HepG2 (cell line): ENCODE measurements around the gene ADIRF. TPM values are rescaled to one million over a fixed set of nuclear protein-coding genes. Genes with fewer than 3 reads are reported as not detected.

Source experiments
- ATF6 ChIP-seq: sonication (generic); formaldehyde crosslinking; conservative IDR thresholded peaks from 2 replicates; pipeline ENCODE4 v1.4.0; 2020; ENCODE audit warnings: missing genetic modification reagents
- HMGA1 ChIP-seq: sonication (generic); formaldehyde crosslinking; conservative IDR thresholded peaks from 2 replicates; pipeline ENCODE4 v1.4.0; 2020; ENCODE audit warnings: missing genetic modification reagents
- MIER2 ChIP-seq: IDR thresholded peaks from 2 replicates; pipeline ENCODE4 v1.6.1; 2016; ENCODE audit warnings: missing biosample characterization, missing genetic modification reagents
- NFKBIZ ChIP-seq: IDR thresholded peaks from 2 replicates; pipeline ENCODE4 v1.6.1; 2018; ENCODE audit warnings: missing genetic modification reagents, missing compliant biosample characterization
- NFRKB ChIP-seq: fragments of 450-650 bp; IDR thresholded peaks from 2 replicates; pipeline ENCODE4 v1.6.1; 2017
- RFXAP ChIP-seq: sonication (generic); formaldehyde crosslinking; IDR thresholded peaks from 2 replicates; pipeline ENCODE4 v1.4.0; 2020; ENCODE audit warnings: missing genetic modification reagents, borderline replicate concordance
- RNF2 ChIP-seq: fragments of 450-650 bp; conservative IDR thresholded peaks from 2 replicates; pipeline ENCODE4 v1.6.1; 2016; ENCODE audit warnings: low read depth
- SPEN ChIP-seq: sonication (generic); formaldehyde crosslinking; IDR thresholded peaks from 2 replicates; pipeline ENCODE4 v1.5.1; 2020; ENCODE audit warnings: low read depth, mild to moderate bottlenecking, missing genetic modification reagents
- TBP ChIP-seq: sonication (generic); formaldehyde crosslinking; IDR thresholded peaks from 2 replicates; pipeline ENCODE4 v1.5.0; 2020; ENCODE audit warnings: missing genetic modification reagents
- TRIM24 ChIP-seq: sonication (generic); formaldehyde crosslinking; IDR thresholded peaks from 2 replicates; pipeline ENCODE4 v1.8.0; 2022; ENCODE audit warnings: mild to moderate bottlenecking, missing genetic modification reagents
- ZFP37 ChIP-seq: sonication (generic); formaldehyde crosslinking; IDR thresholded peaks from 2 replicates; pipeline ENCODE4 v1.4.0; 2020; ENCODE audit warnings: missing genetic modification reagents, borderline replicate concordance
- ZNF367 ChIP-seq: sonication (generic); formaldehyde crosslinking; IDR thresholded peaks from 2 replicates; pipeline ENCODE4 v1.4.0; 2020; ENCODE audit warnings: missing genetic modification reagents, borderline replicate concordance
- ZNF687 ChIP-seq: sonication (generic); formaldehyde crosslinking; IDR thresholded peaks from 2 replicates; pipeline ENCODE4 v1.5.1; 2020; ENCODE audit warnings: mild to moderate bottlenecking, missing genetic modification reagents, moderate library complexity
- ZNF883 ChIP-seq: sonication (generic); formaldehyde crosslinking; IDR thresholded peaks from 2 replicates; pipeline ENCODE4 v1.5.1; 2020; ENCODE audit warnings: mild to moderate bottlenecking, missing genetic modification reagents; ENCODE audit errors: not compliant biosample characterization
- ZSCAN25 ChIP-seq: sonication (generic); formaldehyde crosslinking; IDR thresholded peaks from 2 replicates; pipeline ENCODE4 v1.8.0; 2022; ENCODE audit warnings: mild to moderate bottlenecking, missing genetic modification reagents
- polyA plus RNA-seq, 8 experiments: library from polyadenylated mRNA; depleted of rRNA in 3 of 8; stranded (reverse) in 7 of 8; unstranded in 1 of 8; fragments of >200 nt; fragmentation: Illumina TruSeq in 4 of 8; extraction: Trizol in 4 of 8; gene quantifications; 2 replicates each; pipeline versions ENCODE4 v1.2.1 to v1.2.3, GENCODE V29; 2011 to 2016; ENCODE audit warnings: low read depth in 4 of 8, missing spikeins in 1 of 8, mixed read lengths in 1 of 8; ENCODE audit not compliant: insufficient read depth in 1 of 8
- total RNA-seq, 5 experiments: library from RNA; depleted of rRNA; stranded (reverse); fragments of >200 nt; fragmentation: Illumina TruSeq; extraction: Trizol; gene quantifications; 2 replicates each; pipeline ENCODE4 v1.2.3, GENCODE V29; 2016; ENCODE audit warnings: low read depth in 1 of 5
- TF ChIP-seq, protein P1 (sequence below): IDR thresholded peaks from 2 replicates; pipeline ENCODE4 v1.6.1; 2016; ENCODE audit warnings: control low read depth
- TF ChIP-seq, protein P2 (sequence below): sonication (generic); formaldehyde crosslinking; IDR thresholded peaks from 2 replicates; pipeline ENCODE4 v1.8.0; 2023; ENCODE audit warnings: mild to moderate bottlenecking, missing genetic modification reagents

Gene ADIRF
- total and polyA plus RNA-seq, 2 of the 13 experiments (the other 11 are each of a cell fraction or from before 2014, with no cell fraction given): 0.13 to 0.40 TPM

DNA sequence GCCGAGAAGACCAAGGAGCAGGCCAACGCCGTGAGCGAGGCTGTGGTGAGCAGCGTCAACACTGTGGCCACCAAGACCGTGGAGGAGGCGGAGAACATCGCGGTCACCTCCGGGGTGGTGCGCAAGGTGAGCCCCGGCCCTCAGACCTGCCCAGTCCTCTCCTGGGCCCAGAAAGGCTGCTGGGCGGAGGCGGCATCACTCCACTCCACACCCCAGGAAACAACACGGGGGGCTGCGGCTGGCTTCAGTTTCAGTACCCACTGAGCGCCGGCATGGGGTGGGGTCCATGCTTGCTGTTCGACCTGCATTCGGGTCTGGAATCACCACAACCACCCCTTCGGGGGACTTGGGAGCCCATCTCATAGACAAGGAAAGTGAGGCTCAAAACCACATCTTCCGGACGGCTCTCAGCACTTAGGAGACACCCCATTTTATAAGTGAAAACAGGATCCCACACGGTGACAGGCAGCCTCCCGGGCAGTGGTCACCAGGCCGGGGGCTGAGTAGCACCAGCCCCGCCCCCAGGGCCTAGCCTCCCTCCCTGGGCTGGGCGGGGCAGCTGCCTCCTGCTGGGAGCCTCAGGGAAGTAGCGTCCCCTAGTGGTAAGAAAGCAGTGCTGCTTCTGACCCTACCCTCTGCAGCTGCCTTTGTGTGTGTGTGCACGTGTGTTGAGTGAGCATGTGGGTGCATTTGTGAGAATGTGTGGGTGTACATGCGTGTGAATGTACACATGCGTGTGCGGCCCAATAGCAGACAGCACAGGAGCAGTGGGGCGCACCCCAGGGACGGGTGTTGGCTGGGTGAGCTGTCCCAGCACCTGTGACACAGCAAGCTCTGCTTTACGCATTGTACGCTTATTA, 8.0 kb upstream of the ADIRF start (continued):
- TF ChIP-seq ZFP37 (CRISPR knock-in tag) (no peak), ZNF883 (CRISPR knock-in tag) (peak; percentile 71), ZSCAN25 (CRISPR knock-in tag) (0 out of 2 replicates have a peak, but pooled peaks have one; percentile 26), ZNF687 (peak; percentile 55; the same call in 1 of the 2 replicates), HMGA1 (CRISPR knock-in tag) (no peak), TRIM24 (CRISPR knock-in tag) (no peak), NFKBIZ (no peak), ATF6 (no peak), NFRKB (no peak), MIER2 (CRISPR knock-in tag) (no peak), RNF2 (no peak), RFXAP (CRISPR knock-in tag) (no peak), TBP (CRISPR knock-in tag) (no peak), SPEN (CRISPR knock-in tag) (no peak; the same call in 1 of the 2 replicates), ZNF367 (no peak)
- TF ChIP-seq, protein P1, sequence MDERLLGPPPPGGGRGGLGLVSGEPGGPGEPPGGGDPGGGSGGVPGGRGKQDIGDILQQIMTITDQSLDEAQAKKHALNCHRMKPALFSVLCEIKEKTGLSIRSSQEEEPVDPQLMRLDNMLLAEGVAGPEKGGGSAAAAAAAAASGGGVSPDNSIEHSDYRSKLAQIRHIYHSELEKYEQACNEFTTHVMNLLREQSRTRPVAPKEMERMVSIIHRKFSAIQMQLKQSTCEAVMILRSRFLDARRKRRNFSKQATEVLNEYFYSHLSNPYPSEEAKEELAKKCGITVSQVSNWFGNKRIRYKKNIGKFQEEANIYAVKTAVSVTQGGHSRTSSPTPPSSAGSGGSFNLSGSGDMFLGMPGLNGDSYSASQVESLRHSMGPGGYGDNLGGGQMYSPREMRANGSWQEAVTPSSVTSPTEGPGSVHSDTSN (CRISPR knock-in tag): no peak
- TF ChIP-seq, protein P2, sequence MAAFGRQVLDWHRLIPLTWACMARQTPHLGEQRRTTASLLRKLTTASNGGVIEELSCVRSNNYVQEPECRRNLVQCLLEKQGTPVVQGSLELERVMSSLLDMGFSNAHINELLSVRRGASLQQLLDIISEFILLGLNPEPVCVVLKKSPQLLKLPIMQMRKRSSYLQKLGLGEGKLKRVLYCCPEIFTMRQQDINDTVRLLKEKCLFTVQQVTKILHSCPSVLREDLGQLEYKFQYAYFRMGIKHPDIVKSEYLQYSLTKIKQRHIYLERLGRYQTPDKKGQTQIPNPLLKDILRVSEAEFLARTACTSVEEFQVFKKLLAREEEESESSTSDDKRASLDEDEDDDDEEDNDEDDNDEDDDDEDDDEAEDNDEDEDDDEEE: no peak
